Upper lobe of left lung (tissue), 6 donors: Measurements from ENCODE around the gene PTPRN2. TPM values are rescaled to one million over a fixed set of nuclear protein-coding genes. Genes with fewer than 3 reads are reported as not detected.

Experiments
- ATAC-seq, 2 donors: fragments of 200-7000 bp; cut with Tn5 transposase; one replicate each; pipeline ENCODE4 v1.9.1; 2022; ENCODE audit warnings: mild to moderate bottlenecking in 2 of 2, moderate library complexity in 2 of 2; ENCODE audit not compliant: low FRiP score in 2 of 2
- DNase-seq, 2 donors: peaks; one replicate each; pipeline ENCODE4 v3.0.0-alpha.2; 2019 to 2020
- H3K27ac ChIP-seq, 4 donors: fragments of 200-600 bp; sonication (generic); one replicate each; pipeline ENCODE4 v1.5.1; 2016 to 2019
- H3K27me3 ChIP-seq, 4 donors: fragments of 200-600 bp; sonication (generic); one replicate each; pipeline ENCODE4 v1.5.1; 2017 to 2019
- H3K36me3 ChIP-seq, 4 donors: fragments of 200-600 bp; sonication (generic); one replicate each; pipeline ENCODE4 v1.5.1; 2016 to 2019
- H3K4me1 ChIP-seq, 4 donors: fragments of 200-600 bp; sonication (generic); one replicate each; pipeline ENCODE4 v1.5.1; 2018 to 2019
- H3K4me3 ChIP-seq, 4 donors: fragments of 200-600 bp; sonication (generic); one replicate each; pipeline ENCODE4 v1.5.1; 2017 to 2019; ENCODE audit warnings: mild to moderate bottlenecking in 2 of 4, moderate library complexity in 1 of 4
- H3K9me3 ChIP-seq, 4 donors: fragments of 200-600 bp; sonication (generic); one replicate each; pipeline ENCODE4 v1.5.1; 2018 to 2019
- EP300 ChIP-seq, 4 donors: sonication (generic); formaldehyde crosslinking; IDR thresholded peaks; one replicate each; pipeline ENCODE4 v1.5.1; 2017; ENCODE audit warnings: antibody characterized with exemption in 4 of 4, control low read depth in 2 of 4
- POLR2A ChIP-seq, 4 donors: fragments of 450-650 bp; IDR thresholded peaks; one replicate each; pipeline ENCODE4 v1.5.1; 2016 to 2017; ENCODE audit warnings: antibody characterized with exemption in 4 of 4, mild to moderate bottlenecking in 2 of 4
- POLR2AphosphoS5 ChIP-seq, 2 donors: sonication (generic); formaldehyde crosslinking; IDR thresholded peaks; one replicate each; pipeline ENCODE4 v1.5.1; 2017; ENCODE audit warnings: antibody characterized with exemption in 2 of 2
- WGBS, 2 donors: methylation state at CpG; one replicate each; pipeline ENCODE4 v1.1.5; 2017 to 2018; 5-methylcytosine and 5-hydroxymethylcytosine counted together
- total RNA-seq, 6 donors: library from RNA; depleted of rRNA in 4 of 6; stranded (reverse); fragments of >200 nt in 4 of 6; gene quantifications; one replicate each; pipeline versions ENCODE4 v1.1.0 to v1.2.1, GENCODE V29; 2016 to 2021
- TF ChIP-seq, protein P1 (sequence below), 6 experiments: fragments of 450-650 bp in 4 of 6; fragments of 200-600 bp in 2 of 6; sonication (generic) in 2 of 6; IDR thresholded peaks; one replicate each; pipeline ENCODE4 v1.5.1; 2016 to 2019; ENCODE audit warnings: antibody characterized with exemption in 6 of 6
- donor health status: DM: no; HTN: no; CAD: no; lungs with moderate emphysema.
- donor health status: DM: no; HTN: yes; CAD: no; lungs with severe emphysema.

Gene PTPRN2
- total RNA-seq, 6 donors from 2014 or later, result 3.3 to 7.9 (median 5.2) TPM

DNA sequence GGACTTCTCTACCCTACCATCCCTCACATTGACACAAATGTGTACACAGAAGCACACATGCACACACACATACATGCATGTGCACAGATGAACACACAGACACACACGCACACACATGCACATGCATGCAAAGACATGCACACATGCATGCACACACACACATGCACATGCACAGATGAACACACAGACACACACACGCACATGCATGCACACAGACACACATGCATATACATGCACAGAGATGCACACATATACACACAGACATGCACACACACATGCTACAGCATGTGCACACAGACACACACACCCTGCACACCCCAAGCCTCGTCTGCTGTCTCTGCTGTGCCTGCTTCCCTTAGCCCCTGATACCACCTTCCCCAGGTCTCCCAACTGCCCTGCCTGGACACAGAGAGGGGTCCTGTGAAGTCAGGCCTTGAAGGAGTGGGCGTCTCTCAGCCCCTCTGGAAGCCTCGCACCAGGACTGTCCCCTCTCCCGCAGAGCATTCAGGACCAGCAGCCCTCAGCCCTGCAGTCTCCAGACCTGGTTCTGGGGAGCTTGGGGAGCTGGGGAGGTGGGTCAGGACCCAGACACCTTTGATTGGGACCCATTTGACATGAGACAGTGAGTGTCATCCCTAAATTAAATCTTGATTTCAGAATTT lies 1069.0 kb downstream of the PTPRN2 start:
- Histone ChIP-seq H3K27ac (no peak overlapping the region), H3K9me3 (no peaks in the 10 kb centered on the region), H3K27me3 (no peaks in the 10 kb centered on the region), H3K36me3 (no peaks in the 10 kb centered on the region), H3K4me3 (no peak overlapping the region), H3K4me1 (no peaks in the 10 kb centered on the region)
- ATAC-seq (no peak), DNase-seq (no peak)
- TF ChIP-seq POLR2A (IDR thresholded peaks at IDR 0.05) (no peak), POLR2AphosphoS5 (IDR thresholded peaks at IDR 0.05) (no peak), EP300 (IDR thresholded peaks at IDR 0.05) (no peak)
- TF ChIP-seq, protein P1, sequence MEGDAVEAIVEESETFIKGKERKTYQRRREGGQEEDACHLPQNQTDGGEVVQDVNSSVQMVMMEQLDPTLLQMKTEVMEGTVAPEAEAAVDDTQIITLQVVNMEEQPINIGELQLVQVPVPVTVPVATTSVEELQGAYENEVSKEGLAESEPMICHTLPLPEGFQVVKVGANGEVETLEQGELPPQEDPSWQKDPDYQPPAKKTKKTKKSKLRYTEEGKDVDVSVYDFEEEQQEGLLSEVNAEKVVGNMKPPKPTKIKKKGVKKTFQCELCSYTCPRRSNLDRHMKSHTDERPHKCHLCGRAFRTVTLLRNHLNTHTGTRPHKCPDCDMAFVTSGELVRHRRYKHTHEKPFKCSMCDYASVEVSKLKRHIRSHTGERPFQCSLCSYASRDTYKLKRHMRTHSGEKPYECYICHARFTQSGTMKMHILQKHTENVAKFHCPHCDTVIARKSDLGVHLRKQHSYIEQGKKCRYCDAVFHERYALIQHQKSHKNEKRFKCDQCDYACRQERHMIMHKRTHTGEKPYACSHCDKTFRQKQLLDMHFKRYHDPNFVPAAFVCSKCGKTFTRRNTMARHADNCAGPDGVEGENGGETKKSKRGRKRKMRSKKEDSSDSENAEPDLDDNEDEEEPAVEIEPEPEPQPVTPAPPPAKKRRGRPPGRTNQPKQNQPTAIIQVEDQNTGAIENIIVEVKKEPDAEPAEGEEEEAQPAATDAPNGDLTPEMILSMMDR (IDR thresholded peaks at IDR 0.05), result no peak
- 84 to 90% methylated on average over 5 to 6 of the region's 6 CpGs for WGBS, 2 donors

DNA sequence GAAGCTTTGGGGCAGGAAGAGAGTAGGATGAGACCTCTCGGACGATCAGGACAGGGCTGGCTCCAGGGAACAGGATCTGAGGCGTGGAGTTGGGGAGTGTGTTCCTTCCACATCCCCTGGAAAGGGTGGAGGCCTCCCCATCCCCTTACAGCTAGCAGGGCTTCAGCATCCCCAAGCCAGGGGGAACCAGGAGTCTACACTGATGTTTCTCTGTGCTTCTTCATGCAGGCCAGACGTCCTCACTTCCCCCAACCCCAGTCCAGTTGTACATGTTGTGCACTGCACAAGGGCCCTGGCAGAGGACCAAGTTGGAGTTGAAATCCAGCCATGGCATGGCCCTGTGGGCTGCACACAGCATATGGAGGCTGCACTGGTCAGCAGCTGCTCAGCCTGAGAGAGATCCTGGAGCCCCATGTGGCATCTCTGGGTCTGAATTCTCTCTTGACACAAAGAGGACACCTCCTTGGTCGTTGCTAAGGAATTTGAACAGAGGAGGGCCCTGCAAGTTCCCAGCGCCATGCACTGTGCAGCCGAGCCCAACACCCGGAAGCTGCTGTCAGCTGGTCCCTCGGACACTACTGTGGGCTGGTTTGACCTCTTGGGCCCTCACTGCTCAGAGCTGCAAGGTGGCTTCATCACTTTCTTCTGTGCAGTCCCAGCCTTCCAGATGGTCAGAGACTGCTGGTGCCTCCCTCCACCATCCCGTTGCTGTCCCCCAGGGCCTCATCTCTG lies 1069.7 kb downstream of the PTPRN2 start:
- H3K9me3 ChIP-seq, result no peaks in the 10 kb centered on the region
- H3K4me1 ChIP-seq, result no peaks in the 10 kb centered on the region
- WGBS, 2 donors, result 60 to 69% methylated on average over 6 to 10 of the region's 10 CpGs
- H3K27ac ChIP-seq, result no peak overlapping the region
- TF ChIP-seq, protein P1 (IDR thresholded peaks at IDR 0.05), result no peak
- TF ChIP-seq POLR2A (IDR thresholded peaks at IDR 0.05) (no peak), POLR2AphosphoS5 (IDR thresholded peaks at IDR 0.05) (no peak), EP300 (IDR thresholded peaks at IDR 0.05) (no peak)
- H3K27me3 ChIP-seq, result no peaks in the 10 kb centered on the region
- peak in 1 of 2 donors; percentile 38 for DNase-seq
- no peak for ATAC-seq
- H3K4me3 ChIP-seq, result no peak overlapping the region
- H3K36me3 ChIP-seq, result no peaks in the 10 kb centered on the region

DNA sequence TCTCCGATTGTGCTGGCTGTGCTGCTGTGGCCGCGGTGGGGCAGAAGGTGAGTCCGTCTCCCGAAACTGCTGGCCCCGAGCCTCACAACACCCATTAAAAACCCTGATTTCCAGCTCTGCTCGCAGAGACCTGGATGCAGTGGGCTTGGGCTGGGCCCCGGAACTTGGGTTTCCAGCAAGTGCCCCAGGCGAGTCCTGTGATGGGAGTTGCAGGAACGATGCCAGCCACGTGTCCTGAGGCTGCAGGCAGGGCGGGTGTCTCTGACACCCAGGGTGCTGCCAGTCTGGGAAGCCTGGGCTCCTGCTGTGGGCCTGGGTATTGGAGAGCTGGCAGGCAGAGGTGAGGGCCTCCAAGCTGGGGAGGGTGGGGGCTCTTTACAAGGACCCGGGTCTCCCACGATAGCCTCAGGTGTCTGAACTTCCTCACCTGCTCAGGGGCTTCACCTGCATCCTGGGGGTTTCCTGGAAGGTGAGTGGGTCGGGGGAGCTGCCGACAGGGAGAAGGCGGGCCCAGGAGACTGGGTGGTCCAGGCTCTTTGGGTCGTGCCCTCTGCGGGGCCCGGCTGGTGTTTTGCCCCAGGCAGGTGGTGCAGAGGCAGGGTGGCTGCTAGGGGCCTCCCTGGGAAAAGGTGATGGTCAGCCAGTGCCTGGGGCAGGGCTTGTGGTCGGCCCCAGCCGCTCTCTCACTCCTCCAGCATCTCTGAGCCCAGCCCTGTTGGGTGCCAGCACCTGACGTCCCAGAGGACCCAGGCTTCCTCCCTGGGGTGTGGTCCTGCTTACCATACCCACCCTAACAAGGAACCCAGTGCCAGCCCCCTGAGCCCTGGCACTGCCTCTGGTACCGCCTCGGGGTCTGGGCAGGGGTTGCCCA lies 1070.5 kb downstream of the PTPRN2 start:
- Histone ChIP-seq H3K4me3 (no peak overlapping the region), H3K27me3 (no peaks in the 10 kb centered on the region), H3K27ac (no peak overlapping the region), H3K36me3 (no peaks in the 10 kb centered on the region), H3K9me3 (no peaks in the 10 kb centered on the region), H3K4me1 (no peaks in the 10 kb centered on the region)
- WGBS, 2 donors, result 73 to 84% methylated on average over 15 to 18 of the region's 25 CpGs
- TF ChIP-seq POLR2A (IDR thresholded peaks at IDR 0.05) (no peak), POLR2AphosphoS5 (IDR thresholded peaks at IDR 0.05) (no peak), EP300 (IDR thresholded peaks at IDR 0.05) (no peak)
- TF ChIP-seq, protein P1 (IDR thresholded peaks at IDR 0.05), result no peak
- DNase-seq (peak in 1 of 2 donors; percentile 80), ATAC-seq (no peak)

DNA sequence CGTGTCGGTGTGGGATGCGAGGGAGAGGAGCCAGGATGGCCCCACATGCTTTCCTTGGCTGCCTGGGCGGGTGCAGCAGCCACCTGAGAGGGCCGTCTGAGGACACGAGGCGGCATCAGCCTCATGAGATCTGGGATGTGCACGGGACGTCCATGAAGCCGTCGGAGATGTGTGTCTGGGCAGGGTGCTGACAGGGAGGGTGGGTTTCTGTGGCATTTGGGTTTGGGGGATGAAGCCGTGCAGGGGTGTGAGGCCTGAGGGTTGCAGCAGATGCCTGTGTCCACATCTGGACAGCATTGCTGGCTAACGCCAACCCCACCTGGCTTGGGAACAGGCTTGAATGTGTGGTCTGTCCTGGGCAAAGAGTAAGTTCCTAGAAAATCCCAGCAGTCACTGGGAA lies 1071.3 kb downstream of the PTPRN2 start:
- 74 to 82% methylated on average over 7 to 13 of the region's 13 CpGs for WGBS, 2 donors
- no peaks in the 10 kb centered on the region for H3K36me3 ChIP-seq
- no peak overlapping the region for H3K4me3 ChIP-seq
- no peaks in the 10 kb centered on the region for H3K4me1 ChIP-seq
- ATAC-seq (no peak), DNase-seq (peak in 1 of 2 donors; percentile 58)
- no peak for TF ChIP-seq EP300 (IDR thresholded peaks at IDR 0.05)
- TF ChIP-seq, protein P1 (IDR thresholded peaks at IDR 0.05), result no peak
- TF ChIP-seq POLR2AphosphoS5 (IDR thresholded peaks at IDR 0.05), result no peak
- TF ChIP-seq POLR2A (IDR thresholded peaks at IDR 0.05), result no peak
- H3K9me3 ChIP-seq, result no peaks in the 10 kb centered on the region
- no peaks in the 10 kb centered on the region for H3K27me3 ChIP-seq
- H3K27ac ChIP-seq, result no peak overlapping the region
